ENCODE data around the gene SRC. TPM values are rescaled to one million over a fixed set of nuclear protein-coding genes. Genes with fewer than 3 reads are reported as not detected.

Gene SRC
- polyA plus RNA-seq, 1 donor (not counting 4 experiments of a cell fraction or from before 2014, with no cell fraction given), result 22.8 TPM

DNA sequence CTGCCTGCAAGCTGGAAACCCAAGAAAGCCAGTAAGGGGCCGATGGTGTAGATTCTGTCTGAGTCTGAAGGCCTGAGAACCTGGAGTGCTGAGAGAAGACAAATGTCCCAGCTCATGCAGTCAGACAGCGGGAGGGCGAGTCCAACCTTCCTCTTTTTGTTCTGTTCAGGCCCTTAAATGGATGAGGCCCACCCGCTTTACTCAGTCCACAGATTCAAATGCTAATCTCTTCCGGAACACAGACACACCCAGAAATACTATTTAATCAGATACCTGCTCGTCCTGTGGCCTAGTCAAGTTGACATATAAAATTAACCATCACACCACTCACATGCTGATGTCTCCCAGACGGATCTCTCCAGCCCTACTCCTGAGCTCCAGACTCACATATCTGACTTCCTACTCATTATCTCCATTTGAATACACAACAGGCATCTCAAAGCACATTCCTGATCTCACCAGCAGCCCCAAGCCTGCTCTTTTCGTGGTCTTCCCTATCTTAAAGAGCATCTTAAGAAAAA is 26.7 kb upstream of the SRC start:
- H3K4me2 ChIP-seq (ENCODE audit: control insufficient read depth, extremely low read depth, insufficient read depth, low read depth, low read length), result no peak overlapping the region
- H3K27ac ChIP-seq (ENCODE audit: control insufficient read depth, insufficient read depth, low read length), result no peak overlapping the region
- H2AFZ ChIP-seq (ENCODE audit: control insufficient read depth, low read length), result no peak overlapping the region
- no peaks in the 10 kb centered on the region for H3K4me1 ChIP-seq (ENCODE audit: control insufficient read depth, extremely low read depth, insufficient read depth, low read length)
- H3K36me3 ChIP-seq (ENCODE audit: control insufficient read depth in 2 of 2, extremely low read depth in 1 of 2, insufficient read depth in 2 of 2, low read length in 2 of 2), result peaks cover 13 to 16% of the 10 kb centered on the region in 2 experiments
- dilution Hi-C loops (cut with MboI; ENCODE audit: extremely low pct_ligation_motif_present, low sequenced_read_pairs), result no loop called here
- H3K9me1 ChIP-seq (ENCODE audit: control insufficient read depth, extremely low read depth, insufficient read depth, low read length), result no peaks in the 10 kb centered on the region
- TF ChIP-seq EZH2 (IDR thresholded peaks at IDR 0.05; ENCODE audit: low read length) (no peak), CTCF (optimal IDR thresholded peaks at IDR 0.05 in 1 of 3, IDR thresholded peaks at IDR 0.05 in 1 of 3, conservative IDR thresholded peaks at IDR 0.05 in 1 of 3; ENCODE audit: extremely low read depth in 1 of 3, insufficient read depth in 2 of 3, low read length in 3 of 3) (no peak)
- no peaks in the 10 kb centered on the region for H3K9me3 ChIP-seq (ENCODE audit: control insufficient read depth, low read depth, low read length)
- H4K20me1 ChIP-seq (ENCODE audit: control insufficient read depth, extremely low read depth, insufficient read depth, low read length), result no peaks in the 10 kb centered on the region
- no peaks in the 10 kb centered on the region for H3K27me3 ChIP-seq (ENCODE audit: control insufficient read depth, extremely low read depth, insufficient read depth, low read length)
- no peak for FAIRE-seq
- H3K79me2 ChIP-seq (ENCODE audit: control insufficient read depth, insufficient read depth, low read length), result no peaks in the 10 kb centered on the region
- no peak overlapping the region for H3K9ac ChIP-seq (ENCODE audit: control insufficient read depth, extremely low read depth, insufficient read depth, low read length)
- H3K4me3 ChIP-seq (ENCODE audit: control insufficient read depth in 2 of 3, extremely low read depth in 1 of 3, insufficient read depth in 2 of 3, low read depth in 1 of 3, low read length in 3 of 3), result no peak overlapping the region
- DNase-seq (ENCODE audit: low read depth, low spot score), result no peak

DNA sequence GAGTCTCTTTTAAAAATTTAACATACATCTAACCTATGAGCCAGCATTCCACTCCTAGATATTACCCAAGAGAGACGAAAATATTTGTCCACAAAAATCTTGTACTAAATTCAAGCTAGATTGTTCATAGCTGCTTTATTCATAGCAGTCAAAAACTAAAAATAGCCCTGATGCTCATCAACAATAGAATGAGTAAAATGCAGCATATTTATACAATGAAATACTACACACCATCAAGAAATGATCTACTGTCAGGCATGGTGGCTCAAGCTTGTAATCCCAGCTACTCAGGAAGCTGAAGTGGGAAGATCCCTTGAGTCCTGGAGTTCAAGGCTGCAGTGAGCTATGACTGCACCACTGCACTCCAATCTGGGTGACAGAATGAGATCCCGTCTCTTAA is 22.0 kb upstream of the SRC start:
- H3K79me2 ChIP-seq (ENCODE audit: control insufficient read depth, insufficient read depth, low read length), result no peaks in the 10 kb centered on the region
- H3K4me3 ChIP-seq (ENCODE audit: control insufficient read depth in 2 of 3, extremely low read depth in 1 of 3, insufficient read depth in 2 of 3, low read depth in 1 of 3, low read length in 3 of 3), result no peak overlapping the region
- no peak overlapping the region for H3K9ac ChIP-seq (ENCODE audit: control insufficient read depth, extremely low read depth, insufficient read depth, low read length)
- FAIRE-seq (no peak), DNase-seq (ENCODE audit: low read depth, low spot score) (no peak)
- no peaks in the 10 kb centered on the region for H3K27me3 ChIP-seq (ENCODE audit: control insufficient read depth, extremely low read depth, insufficient read depth, low read length)
- no peak overlapping the region for H2AFZ ChIP-seq (ENCODE audit: control insufficient read depth, low read length)
- H4K20me1 ChIP-seq (ENCODE audit: control insufficient read depth, extremely low read depth, insufficient read depth, low read length), result no peaks in the 10 kb centered on the region
- TF ChIP-seq CTCF (optimal IDR thresholded peaks at IDR 0.05 in 1 of 3, IDR thresholded peaks at IDR 0.05 in 1 of 3, conservative IDR thresholded peaks at IDR 0.05 in 1 of 3; ENCODE audit: extremely low read depth in 1 of 3, insufficient read depth in 2 of 3, low read length in 3 of 3) (no peak), EZH2 (IDR thresholded peaks at IDR 0.05; ENCODE audit: low read length) (no peak)
- no peaks in the 10 kb centered on the region for H3K9me3 ChIP-seq (ENCODE audit: control insufficient read depth, low read depth, low read length)
- H3K4me2 ChIP-seq (ENCODE audit: control insufficient read depth, extremely low read depth, insufficient read depth, low read depth, low read length), result no peak overlapping the region
- H3K36me3 ChIP-seq (ENCODE audit: control insufficient read depth in 2 of 2, extremely low read depth in 1 of 2, insufficient read depth in 2 of 2, low read length in 2 of 2), result no peaks in the 10 kb centered on the region
- H3K4me1 ChIP-seq (ENCODE audit: control insufficient read depth, extremely low read depth, insufficient read depth, low read length), result no peaks in the 10 kb centered on the region
- dilution Hi-C loops (cut with MboI; ENCODE audit: extremely low pct_ligation_motif_present, low sequenced_read_pairs), result no loop called here
- no peak overlapping the region for H3K27ac ChIP-seq (ENCODE audit: control insufficient read depth, insufficient read depth, low read length)
- no peaks in the 10 kb centered on the region for H3K9me1 ChIP-seq (ENCODE audit: control insufficient read depth, extremely low read depth, insufficient read depth, low read length)
